Measurements from ENCODE around the gene CACNB4.

Gene CACNB4

DNA sequence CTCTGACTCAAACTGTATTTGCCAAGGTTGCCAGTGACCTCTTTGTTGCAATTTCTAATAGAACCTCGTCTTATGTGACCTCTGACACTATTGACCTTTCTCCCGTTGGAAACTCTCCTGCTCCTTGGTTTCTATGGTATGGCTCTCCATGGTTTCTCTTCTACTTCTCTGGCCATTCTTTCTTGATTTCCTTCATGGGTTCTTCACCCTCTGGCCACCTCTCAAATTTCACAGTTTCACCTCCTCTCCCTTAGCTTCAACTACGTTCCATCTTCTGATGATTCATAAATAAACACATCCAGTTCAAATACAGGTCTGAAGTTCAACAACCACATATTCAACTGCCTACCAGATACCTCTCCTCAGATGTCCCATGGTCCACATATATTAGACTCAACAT lies 109.5 kb downstream of the CACNB4 start:
- TF ChIP-seq, protein P1, sequence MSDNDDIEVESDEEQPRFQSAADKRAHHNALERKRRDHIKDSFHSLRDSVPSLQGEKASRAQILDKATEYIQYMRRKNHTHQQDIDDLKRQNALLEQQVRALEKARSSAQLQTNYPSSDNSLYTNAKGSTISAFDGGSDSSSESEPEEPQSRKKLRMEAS (IDR thresholded peaks at IDR 0.05; ENCODE audit: low read depth, low read length): no peak
- H3K4me3 ChIP-seq (ENCODE audit: low read depth, low read length): no peak overlapping the region
- no peak for DNase-seq (ENCODE audit: low read depth)

DNA sequence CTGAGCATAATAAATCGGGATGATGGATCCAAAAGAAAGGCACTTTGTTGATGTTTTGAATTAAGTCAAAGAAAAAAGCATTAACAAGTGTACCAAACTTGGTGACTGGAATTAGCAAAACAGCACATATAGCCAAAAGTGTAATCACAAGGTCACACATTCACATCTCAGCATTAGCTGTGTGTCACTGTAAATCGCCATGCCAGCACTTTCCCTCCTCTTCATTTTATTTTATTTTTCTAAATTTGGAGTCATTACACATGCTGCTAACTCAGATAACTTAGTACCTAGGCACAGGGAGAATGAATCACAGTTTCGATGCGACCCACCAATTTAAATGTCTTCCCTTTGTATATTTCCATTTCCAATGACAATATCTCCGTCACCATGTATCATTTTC lies 111.4 kb downstream of the CACNB4 start:
- no peak for DNase-seq (ENCODE audit: low read depth)
- no peak overlapping the region for H3K4me3 ChIP-seq (ENCODE audit: low read depth, low read length)
- no peak for TF ChIP-seq CTCF (IDR thresholded peaks at IDR 0.05; ENCODE audit: low read depth, low read length)
- TF ChIP-seq, protein P1 (IDR thresholded peaks at IDR 0.05; ENCODE audit: low read depth, low read length): no peak

DNA sequence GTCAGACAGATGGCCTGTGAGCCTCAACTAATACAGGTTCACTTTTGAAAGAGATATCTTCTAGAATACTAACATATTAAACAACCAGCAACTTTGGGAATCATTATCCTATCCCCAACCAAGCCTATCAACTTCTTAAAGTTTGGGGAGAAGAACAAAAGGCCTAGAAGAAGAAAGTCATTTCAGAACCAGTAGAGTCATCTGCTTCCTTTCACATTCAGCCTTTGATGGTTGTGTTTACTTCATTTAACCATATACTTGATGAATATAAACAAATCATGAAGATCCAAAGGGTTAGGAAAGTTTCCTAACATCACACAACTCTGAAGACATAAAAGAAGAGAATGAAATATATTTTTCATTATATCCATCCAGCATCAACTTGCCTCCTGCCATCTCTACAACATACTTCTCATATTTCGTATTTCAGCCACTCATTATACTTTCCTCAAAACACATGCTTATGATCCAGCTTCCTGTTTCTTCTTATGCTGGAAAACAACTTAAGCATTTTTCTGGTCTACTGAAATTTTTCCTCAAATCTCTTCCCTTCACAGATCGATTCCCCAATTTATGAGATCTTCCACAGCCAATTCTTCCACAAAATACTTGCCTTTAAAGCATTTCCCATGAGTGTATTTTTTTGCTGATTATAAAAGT lies 114.3 kb downstream of the CACNB4 start:
- DNase-seq (ENCODE audit: low read depth): no peak
- TF ChIP-seq MYC (IDR thresholded peaks at IDR 0.05; ENCODE audit: low read depth, low read length): no peak
- no peak for TF ChIP-seq CTCF (IDR thresholded peaks at IDR 0.05; ENCODE audit: low read depth, low read length)
- TF ChIP-seq, protein P1 (IDR thresholded peaks at IDR 0.05; ENCODE audit: low read depth, low read length): no peak
- TF ChIP-seq POLR2A (IDR thresholded peaks at IDR 0.05; ENCODE audit: extremely low read depth, insufficient read length): no peak

DNA sequence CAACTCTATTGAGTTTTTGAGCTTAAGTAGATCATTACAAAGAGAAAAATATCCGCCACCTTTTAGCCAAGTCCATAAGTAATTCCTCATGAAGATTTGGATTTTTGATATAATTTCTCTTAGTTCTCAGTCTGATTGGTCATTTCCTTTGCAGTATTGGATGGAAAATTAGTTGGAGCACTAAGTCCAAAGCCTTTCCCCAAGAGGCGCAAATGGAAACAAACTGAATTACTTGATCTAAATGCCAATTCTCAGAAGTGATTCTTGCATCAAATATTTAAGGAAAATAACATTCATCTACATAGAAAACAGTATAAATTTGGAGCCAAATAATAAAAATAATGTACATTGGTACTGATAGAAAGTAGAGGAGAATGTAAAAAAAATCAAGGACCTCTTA lies 115.6 kb downstream of the CACNB4 start:
- no peak overlapping the region for H3K4me3 ChIP-seq (ENCODE audit: low read depth, low read length)
- DNase-seq (ENCODE audit: low read depth): no peak
- TF ChIP-seq CTCF (IDR thresholded peaks at IDR 0.05; ENCODE audit: low read depth, low read length) (no peak), POLR2A (IDR thresholded peaks at IDR 0.05; ENCODE audit: extremely low read depth, insufficient read length) (no peak)

More for the DNA sequence above, 114.3 kb downstream of the CACNB4 start:
- no peak overlapping the region for H3K4me3 ChIP-seq (ENCODE audit: low read depth, low read length)

GRCh38 chr2:151981886-151982285 lies 117.0 kb downstream of the CACNB4 start:
- H3K4me3 ChIP-seq (ENCODE audit: low read depth, low read length): no peak overlapping the region
- DNase-seq (ENCODE audit: low read depth): no peak
- TF ChIP-seq POLR2A (IDR thresholded peaks at IDR 0.05; ENCODE audit: extremely low read depth, insufficient read length): no peak
- no peak for TF ChIP-seq CTCF (IDR thresholded peaks at IDR 0.05; ENCODE audit: low read depth, low read length)
- no peak for TF ChIP-seq MYC (IDR thresholded peaks at IDR 0.05; ENCODE audit: low read depth, low read length)
- TF ChIP-seq, protein P1 (IDR thresholded peaks at IDR 0.05; ENCODE audit: low read depth, low read length): no peak

DNA sequence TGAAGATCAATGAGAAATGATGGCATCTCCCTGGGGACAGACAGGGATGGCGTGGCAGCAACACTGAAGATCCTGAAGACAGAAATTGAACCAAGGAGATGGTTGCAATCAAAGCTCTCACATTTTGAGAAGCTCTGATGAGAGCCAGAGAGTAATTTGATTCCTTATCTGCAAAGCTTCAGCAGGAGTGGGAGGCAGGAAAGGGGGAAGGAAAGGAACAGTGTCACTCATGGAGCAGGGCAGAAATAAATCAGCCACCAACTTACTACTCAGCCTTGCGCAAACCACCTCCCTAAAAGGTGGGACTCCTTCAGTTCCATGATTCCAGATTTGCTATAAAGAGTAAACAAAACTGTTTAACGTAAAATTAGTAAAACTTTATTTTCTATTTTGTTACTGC lies 119.2 kb downstream of the CACNB4 start:
- H3K4me3 ChIP-seq (ENCODE audit: low read depth, low read length): no peak overlapping the region
- no peak for TF ChIP-seq CTCF (IDR thresholded peaks at IDR 0.05; ENCODE audit: low read depth, low read length)
- TF ChIP-seq POLR2A (IDR thresholded peaks at IDR 0.05; ENCODE audit: extremely low read depth, insufficient read length): no peak
- TF ChIP-seq MYC (IDR thresholded peaks at IDR 0.05; ENCODE audit: low read depth, low read length): no peak

More for the DNA sequence above, 119.2 kb downstream of the CACNB4 start:
- DNase-seq (ENCODE audit: low read depth): no peak

Data from NB4 (cell line).